Measurements from ENCODE around the gene ANKIB1.

GRCh38 chr7:92446869-92447344, 201.1 kb downstream of the ANKIB1 start:
- TF ChIP-seq CTCF (IDR thresholded peaks at IDR 0.05 in 4 of 5, conservative IDR thresholded peaks at IDR 0.05 in 1 of 5), result no peak
- no peak for TF ChIP-seq POLR2A (IDR thresholded peaks at IDR 0.05)
